Epithelial cell of esophagus (primary cell): Measurements from ENCODE around the gene DCX.

Source experiments
- DNase-seq: peaks from one replicate; pipeline ENCODE4 v3.0.0; 2010; ENCODE audit warnings: low read depth
- H3K4me3 ChIP-seq: 2 replicates; pipeline ENCODE4 v1.5.1; 2011; ENCODE audit warnings: mild to moderate bottlenecking, low read length, control low read depth
- CTCF ChIP-seq: IDR thresholded peaks from 2 replicates; pipeline ENCODE4 v1.5.1; 2011; ENCODE audit warnings: low read depth, mild to moderate bottlenecking, low read length, control low read depth, inconsistent platforms; ENCODE audit not compliant: insufficient read depth; ENCODE audit errors: missing control alignments

DCX gene

GRCh38 chrX:111395149-111395548, 16.8 kb downstream of the DCX start:
- no peak overlapping the region for H3K4me3 ChIP-seq
- no peak for DNase-seq
- no peak for TF ChIP-seq CTCF

DNA sequence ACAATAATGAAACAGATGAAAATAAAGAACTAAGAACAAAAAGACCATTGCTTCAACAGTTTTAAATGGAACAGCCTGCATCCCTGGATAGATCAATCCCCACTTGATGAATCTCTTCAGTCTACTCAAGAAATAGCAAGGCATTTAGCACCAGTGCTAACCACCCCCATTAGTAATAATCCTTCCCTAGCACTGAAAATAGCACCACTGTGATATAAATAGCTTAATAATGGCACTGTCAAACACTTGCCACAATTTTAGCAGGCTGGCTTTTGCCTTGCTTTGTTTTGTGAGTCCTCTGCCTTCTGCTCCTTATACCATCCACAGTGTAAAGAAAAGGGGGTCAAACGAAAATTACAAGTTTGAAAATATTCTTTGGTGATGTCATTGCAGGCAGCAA, 17.4 kb downstream of the DCX start:
- no peak for TF ChIP-seq CTCF
- no peak for DNase-seq

GRCh38 chrX:111387470-111388070, 24.4 kb downstream of the DCX start:
- H3K4me3 ChIP-seq: no peak overlapping the region
- no peak for TF ChIP-seq CTCF
- DNase-seq: no peak

More for the DNA sequence above, 17.4 kb downstream of the DCX start:
- no peak overlapping the region for H3K4me3 ChIP-seq

DNA sequence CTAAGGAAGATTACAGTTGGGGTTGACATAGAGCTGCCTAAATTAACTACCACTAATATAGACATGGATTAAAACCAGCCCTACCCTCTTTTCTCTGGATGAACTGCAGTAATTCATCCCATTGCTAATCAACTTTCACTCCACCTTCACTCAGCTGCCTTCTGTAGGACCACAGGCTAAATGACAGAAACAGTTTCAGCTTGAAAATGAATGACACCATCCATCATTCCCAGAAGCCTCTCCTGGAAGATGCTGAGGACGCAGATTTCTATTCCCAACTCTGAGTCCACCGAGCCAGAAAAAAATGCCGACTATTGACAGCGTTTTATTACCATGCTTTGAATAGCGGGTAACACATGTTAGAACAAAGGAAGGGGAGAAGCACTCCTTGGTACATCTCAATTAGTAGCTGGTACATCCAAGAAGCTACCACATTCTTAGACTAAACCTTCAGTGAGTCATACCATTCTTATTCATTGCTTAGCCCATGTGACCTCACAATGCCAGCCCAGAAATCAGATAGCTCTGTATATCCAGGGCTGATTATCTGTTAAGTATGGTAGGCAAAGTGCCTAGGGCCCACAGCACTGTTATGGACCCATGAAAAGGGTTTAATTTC, 25.3 kb downstream of the DCX start:
- DNase-seq: peak; percentile 1
- no peak overlapping the region for H3K4me3 ChIP-seq
- no peak for TF ChIP-seq CTCF

DNA sequence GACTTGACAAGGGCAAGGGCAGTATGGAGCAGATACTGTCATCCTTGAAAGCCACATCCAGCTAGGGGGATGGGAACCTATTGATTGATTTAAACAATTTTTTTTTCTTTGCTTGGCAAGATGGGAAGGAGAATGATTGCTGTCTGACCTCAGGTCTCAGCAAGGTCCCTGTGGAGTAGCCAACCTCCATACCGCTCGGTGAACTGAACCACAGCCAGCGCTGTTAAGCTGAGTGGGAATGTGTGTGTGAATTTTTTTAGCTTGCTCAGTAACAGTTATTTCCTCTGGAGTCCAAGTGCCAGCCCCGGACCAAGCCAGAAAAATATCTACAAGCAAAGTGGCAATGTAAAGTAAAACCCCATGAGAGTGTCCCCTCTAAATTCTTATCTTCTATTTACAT, 25.9 kb downstream of the DCX start:
- no peak for DNase-seq
- no peak for TF ChIP-seq CTCF
- no peak overlapping the region for H3K4me3 ChIP-seq

- no peak for TF ChIP-seq CTCF
- H3K4me3 ChIP-seq: no peak overlapping the region
- DNase-seq: no peak
These were observed 29.7 kb downstream of the DCX start for GRCh38 chrX:111382277-111382676.
